Fibroblast of the aortic adventitia (primary cell): Measurements from ENCODE around the gene KCND2. TPM values are rescaled to one million over a fixed set of nuclear protein-coding genes. Genes with fewer than 3 reads are reported as not detected.

ENCODE experiments used
- DNase-seq: peaks from one replicate; pipeline ENCODE4 v3.0.0-alpha.2; 2010; ENCODE audit warnings: low read depth
- H3K4me3 ChIP-seq: 2 replicates; pipeline ENCODE4 v1.5.1; 2011; ENCODE audit warnings: low read depth, mild to moderate bottlenecking, control low read depth, low read length, moderate library complexity
- total RNA-seq: library from RNA; depleted of rRNA; stranded (reverse); fragments of >200 nt; gene quantifications from 2 replicates; pipeline ENCODE4 v1.2.3, GENCODE V29; 2012; ENCODE audit warnings: low replicate concordance
- TF ChIP-seq, protein P1 (sequence below): IDR thresholded peaks from 2 replicates; pipeline ENCODE4 v1.5.1; 2011; ENCODE audit warnings: mild to moderate bottlenecking, low read length, control low read depth, inconsistent platforms; ENCODE audit not compliant: insufficient read depth

KCND2 gene
- total RNA-seq, 1 donor, result 11.3 TPM

DNA sequence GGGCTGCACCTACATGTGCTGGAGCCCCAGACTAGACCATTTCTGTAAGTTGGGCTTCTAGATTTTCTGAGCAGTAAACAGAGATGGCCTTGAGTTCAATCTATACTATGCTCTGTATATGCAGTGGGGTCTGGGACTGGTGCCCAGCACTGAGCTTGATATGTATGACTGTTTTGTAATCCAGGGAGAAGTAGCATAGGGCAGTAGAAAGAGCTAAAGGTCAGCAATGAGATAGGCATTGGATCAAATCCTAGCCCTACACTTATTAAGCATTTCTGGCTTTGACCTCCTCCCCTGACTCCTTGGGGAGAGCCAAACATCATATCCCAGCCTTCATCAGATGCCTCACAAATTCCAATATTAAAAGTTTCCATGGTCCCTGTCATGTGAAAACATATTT is 330.4 kb downstream of the KCND2 start:
- no peak overlapping the region for H3K4me3 ChIP-seq
- TF ChIP-seq, protein P1, sequence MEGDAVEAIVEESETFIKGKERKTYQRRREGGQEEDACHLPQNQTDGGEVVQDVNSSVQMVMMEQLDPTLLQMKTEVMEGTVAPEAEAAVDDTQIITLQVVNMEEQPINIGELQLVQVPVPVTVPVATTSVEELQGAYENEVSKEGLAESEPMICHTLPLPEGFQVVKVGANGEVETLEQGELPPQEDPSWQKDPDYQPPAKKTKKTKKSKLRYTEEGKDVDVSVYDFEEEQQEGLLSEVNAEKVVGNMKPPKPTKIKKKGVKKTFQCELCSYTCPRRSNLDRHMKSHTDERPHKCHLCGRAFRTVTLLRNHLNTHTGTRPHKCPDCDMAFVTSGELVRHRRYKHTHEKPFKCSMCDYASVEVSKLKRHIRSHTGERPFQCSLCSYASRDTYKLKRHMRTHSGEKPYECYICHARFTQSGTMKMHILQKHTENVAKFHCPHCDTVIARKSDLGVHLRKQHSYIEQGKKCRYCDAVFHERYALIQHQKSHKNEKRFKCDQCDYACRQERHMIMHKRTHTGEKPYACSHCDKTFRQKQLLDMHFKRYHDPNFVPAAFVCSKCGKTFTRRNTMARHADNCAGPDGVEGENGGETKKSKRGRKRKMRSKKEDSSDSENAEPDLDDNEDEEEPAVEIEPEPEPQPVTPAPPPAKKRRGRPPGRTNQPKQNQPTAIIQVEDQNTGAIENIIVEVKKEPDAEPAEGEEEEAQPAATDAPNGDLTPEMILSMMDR, result no peak
- DNase-seq, result no peak

DNA sequence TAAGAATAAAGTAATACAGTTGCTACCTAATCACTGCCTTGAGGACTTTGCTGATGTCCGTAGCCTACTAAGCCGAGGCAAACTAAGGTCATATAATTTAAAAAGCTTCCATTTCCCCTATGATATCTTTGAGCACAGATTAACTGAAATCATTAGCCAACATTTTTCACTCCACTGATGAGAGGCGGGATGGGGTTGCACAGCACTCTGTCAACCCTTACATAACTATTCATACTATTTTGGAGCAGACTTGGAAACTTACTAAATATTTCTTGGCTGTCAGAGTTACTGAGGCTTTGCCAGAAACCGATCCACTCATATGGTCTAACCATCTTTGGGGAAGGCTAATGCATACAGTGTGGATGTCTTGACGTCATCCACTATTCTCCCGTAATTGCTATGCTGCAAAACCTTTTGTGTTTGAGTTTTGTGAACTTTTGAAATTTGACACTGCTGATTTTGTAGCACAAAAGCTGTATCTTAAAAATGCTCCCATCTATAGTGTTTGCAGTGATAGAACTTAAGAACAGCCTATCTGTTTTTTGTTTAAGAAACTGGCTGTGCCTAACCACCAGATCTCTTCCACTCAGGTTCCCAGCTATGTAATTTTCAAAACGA is 336.3 kb downstream of the KCND2 start:
- TF ChIP-seq, protein P1, result no peak
- DNase-seq, result peak; percentile 38
- no peak overlapping the region for H3K4me3 ChIP-seq

DNA sequence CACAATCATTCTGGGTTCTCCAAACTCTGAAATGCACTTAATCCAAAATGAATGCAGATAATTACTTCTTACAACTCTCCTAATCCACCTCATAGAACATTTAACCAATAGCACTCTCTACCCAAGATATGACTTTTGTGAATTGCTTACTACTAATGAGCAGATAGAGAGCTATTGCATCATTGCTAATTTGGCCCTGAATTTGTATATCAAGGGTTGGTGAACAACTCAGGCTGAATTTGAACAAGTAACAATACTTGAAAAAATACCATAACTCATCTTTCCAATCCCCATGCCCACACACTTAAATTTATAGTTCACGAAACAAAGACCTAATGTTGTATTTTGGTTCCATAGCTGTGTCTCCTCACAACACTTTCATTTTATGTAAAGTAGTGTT is 339.0 kb downstream of the KCND2 start:
- DNase-seq, result no peak
- TF ChIP-seq, protein P1, result no peak
- H3K4me3 ChIP-seq, result no peak overlapping the region

DNA sequence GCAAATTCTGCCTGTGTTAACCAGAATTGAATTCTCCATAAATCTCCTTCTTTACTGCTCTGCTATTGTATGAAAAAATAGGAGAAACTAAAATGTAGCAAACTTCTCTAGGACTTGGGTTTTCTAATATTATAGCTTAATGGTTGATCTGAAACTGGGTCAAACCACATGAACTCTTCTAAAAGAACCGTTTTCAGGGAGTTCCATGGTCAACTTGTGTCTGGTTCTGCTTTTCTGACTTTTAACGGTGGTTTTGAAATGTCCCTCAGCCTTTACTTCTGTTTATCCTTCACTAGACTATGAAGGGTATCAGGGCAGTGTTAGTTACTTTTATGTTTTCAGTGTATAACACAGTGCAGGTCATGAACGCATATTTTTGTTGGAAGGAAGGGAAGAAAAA is 342.7 kb downstream of the KCND2 start:
- TF ChIP-seq, protein P1, result no peak
- no peak overlapping the region for H3K4me3 ChIP-seq
- no peak for DNase-seq

DNA sequence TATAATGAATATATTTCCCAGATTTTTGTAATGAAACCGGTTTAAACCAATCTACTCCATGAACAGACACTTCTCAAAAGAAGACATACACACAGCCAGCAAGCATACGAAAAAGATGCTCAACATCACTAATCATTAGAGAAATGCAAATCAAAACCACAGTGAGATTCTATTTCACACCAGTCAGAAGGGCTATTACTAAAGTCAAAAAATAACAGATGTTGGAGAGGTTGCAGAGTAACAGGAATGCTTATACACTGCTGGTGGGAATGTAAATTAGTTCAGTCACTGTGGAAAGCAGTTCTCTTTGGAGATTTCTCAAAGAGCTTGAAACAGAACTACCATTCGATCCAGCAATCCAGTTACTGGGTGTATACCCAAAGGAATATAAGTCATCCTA is 344.3 kb downstream of the KCND2 start:
- TF ChIP-seq, protein P1, result no peak
- no peak for DNase-seq
- H3K4me3 ChIP-seq, result no peak overlapping the region

DNA sequence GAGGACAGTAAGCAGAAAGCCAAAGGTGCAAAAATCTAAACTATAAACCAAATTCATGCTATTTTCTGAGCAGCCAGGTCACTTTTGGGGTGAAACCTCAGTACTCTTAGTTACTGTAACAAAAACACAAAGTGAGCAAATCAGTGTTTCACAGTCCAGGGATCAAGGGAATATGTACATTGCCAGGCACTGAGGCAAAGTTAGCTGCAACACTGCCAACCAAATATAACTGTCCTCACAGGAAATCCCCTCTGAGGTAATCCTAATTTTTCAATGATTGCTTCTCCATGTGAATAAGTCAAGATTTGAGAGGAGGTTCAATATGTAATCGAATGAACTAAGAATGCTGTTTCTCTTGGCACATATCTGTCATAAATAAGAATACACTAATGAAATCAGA is 355.3 kb downstream of the KCND2 start:
- H3K4me3 ChIP-seq, result no peak overlapping the region
- TF ChIP-seq, protein P1, result no peak
- DNase-seq, result peak; percentile 4

DNA sequence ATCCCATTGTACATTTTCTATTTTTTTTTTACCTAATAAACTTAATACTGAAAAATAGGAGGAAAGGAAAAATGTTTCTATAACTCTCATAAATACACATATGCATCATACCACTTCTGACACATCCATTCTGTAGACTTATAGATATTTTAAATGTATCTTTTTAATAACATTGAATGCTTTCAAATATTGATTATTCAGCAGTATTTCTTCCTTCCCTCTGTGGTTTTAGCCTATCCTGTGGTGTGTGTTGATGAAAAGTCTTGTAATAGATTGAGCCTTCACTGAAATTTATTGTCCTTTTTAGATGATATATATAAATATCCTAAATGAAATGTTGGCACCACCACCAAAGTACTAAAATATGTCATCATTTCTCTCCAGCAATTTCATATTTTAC is 366.9 kb downstream of the KCND2 start:
- H3K4me3 ChIP-seq, result no peak overlapping the region
- TF ChIP-seq, protein P1, result no peak
- no peak for DNase-seq
